ENCODE data around the gene RHAG. TPM values are rescaled to one million over a fixed set of nuclear protein-coding genes. Genes with fewer than 3 reads are reported as not detected.

RHAG gene
- total RNA-seq, 1 experiment from 2014 or later, result not detected

GRCh38 chr6:49570474-49571079 is 66.1 kb downstream of the RHAG start:
- DNase-seq, result peak; percentile 66
- no TSS peak for BruUV-seq (replicated peaks)
- H3F3A ChIP-seq (ENCODE audit: low read length, unreplicated experiment), result no peaks in the 10 kb centered on the region
- H2AFZ ChIP-seq (ENCODE audit: low read length), result peak overlapping the region; percentile 72
- H3K36me3 ChIP-seq (ENCODE audit: low read depth, low read length), result no peaks in the 10 kb centered on the region
- ATAC-seq, result peak; percentile 51
- no peaks in the 10 kb centered on the region for H3K9me3 ChIP-seq (ENCODE audit: low read length)
- no peaks in the 10 kb centered on the region for H3K9me2 ChIP-seq (replicated peaks; ENCODE audit: low read length)
- ChIA-PET POLR2A (ENCODE audit: unreplicated experiment) (no interaction called here), CTCF (interaction anchor here (2.1 kb wide), 1 partner anchor 38 kb away, joined by 11 read pairs; no protein-coding TSS in a partner anchor)
- H3K4me1 ChIP-seq (ENCODE audit: insufficient read depth, low read length), result peaks cover 17% of the 10 kb centered on the region
- H3K4me2 ChIP-seq (ENCODE audit: low read length), result peak overlapping the region; percentile 32
- TF ChIP-seq EZH2phosphoT487 (IDR thresholded peaks at IDR 0.05; ENCODE audit: borderline replicate concordance, low read length), result no peak
- TF ChIP-seq EZH2 (IDR thresholded peaks at IDR 0.05; ENCODE audit: low read length, unreplicated experiment), result no peak
- TF ChIP-seq CTCF (conservative IDR thresholded peaks at IDR 0.05; ENCODE audit: low read depth, low read length), result peak; percentile 69
- H3K79me2 ChIP-seq (ENCODE audit: low read length), result no peaks in the 10 kb centered on the region
- intact Hi-C loops (cut with micrococcal nuclease), result loop anchor here (1.0 to 2.0 kb wide), 2 partner anchors 36 to 38 kb away; no protein-coding TSS in a partner anchor
- H3K27me3 ChIP-seq (ENCODE audit: low read length), result no peaks in the 10 kb centered on the region
- H3K9ac ChIP-seq (ENCODE audit: low read length), result no peak overlapping the region
- H3K4me3 ChIP-seq (ENCODE audit: low read length), result no peak overlapping the region
- no peaks in the 10 kb centered on the region for H4K20me1 ChIP-seq (ENCODE audit: low read length)
- H3K27ac ChIP-seq (ENCODE audit: low read length), result no peak overlapping the region

- CTCF ChIA-PET, result interaction anchor here (1.4 to 1.7 kb wide), 2 partner anchors 12 to 34 kb away, joined by 4 to 6 read pairs; no protein-coding TSS in a partner anchor
- Histone ChIP-seq H3K4me2 (ENCODE audit: low read length) (peak overlapping the region; percentile 68), H3K4me1 (ENCODE audit: insufficient read depth, low read length) (peaks cover 22% of the 10 kb centered on the region), H3K27ac (ENCODE audit: low read length) (peak overlapping the region; percentile 82), H2AFZ (ENCODE audit: low read length) (peak overlapping the region; percentile 53), H3K36me3 (ENCODE audit: low read depth, low read length) (no peaks in the 10 kb centered on the region), H3K9me2 (replicated peaks; ENCODE audit: low read length) (no peaks in the 10 kb centered on the region), H3K79me2 (ENCODE audit: low read length) (no peaks in the 10 kb centered on the region), H3K27me3 (ENCODE audit: low read length) (no peaks in the 10 kb centered on the region), H3F3A (ENCODE audit: low read length, unreplicated experiment) (no peaks in the 10 kb centered on the region), H3K4me3 (ENCODE audit: low read length) (peak overlapping the region; percentile 21; the same call in 1 of the 2 replicates), H3K9me3 (ENCODE audit: low read length) (no peaks in the 10 kb centered on the region), H4K20me1 (ENCODE audit: low read length) (no peaks in the 10 kb centered on the region), H3K9ac (ENCODE audit: low read length) (peak overlapping the region; percentile 49)
- BruUV-seq (replicated peaks), result no TSS peak
- ATAC-seq, result peak; percentile 81
- POLR2A ChIA-PET (ENCODE audit: unreplicated experiment), result no interaction called here
- DNase-seq, result peak; percentile 65
- TF ChIP-seq EZH2phosphoT487 (IDR thresholded peaks at IDR 0.05; ENCODE audit: borderline replicate concordance, low read length) (no peak), CTCF (conservative IDR thresholded peaks at IDR 0.05; ENCODE audit: low read depth, low read length) (no peak), EZH2 (IDR thresholded peaks at IDR 0.05; ENCODE audit: low read length, unreplicated experiment) (no peak)
- intact Hi-C loops (cut with micrococcal nuclease), result loop anchor here (2.0 kb wide), 1 partner anchor 15 kb away; the partner anchor contains the start of gene C6orf141
These were observed 70.8 kb downstream of the RHAG start for GRCh38 chr6:49565855-49566254.

- no peaks in the 10 kb centered on the region for H3K79me2 ChIP-seq (ENCODE audit: low read length)
- DNase-seq (no peak), ATAC-seq (no peak)
- ChIA-PET CTCF (interaction anchor here (1.4 kb wide), 1 partner anchor 12 kb away, joined by 4 read pairs; no protein-coding TSS in a partner anchor), POLR2A (ENCODE audit: unreplicated experiment) (no interaction called here)
- H3K27ac ChIP-seq (ENCODE audit: low read length), result peak overlapping the region; percentile 82
- intact Hi-C loops (cut with micrococcal nuclease), result no loop called here
- no peaks in the 10 kb centered on the region for H3K27me3 ChIP-seq (ENCODE audit: low read length)
- H3K4me1 ChIP-seq (ENCODE audit: insufficient read depth, low read length), result peaks cover 18% of the 10 kb centered on the region
- H3K4me2 ChIP-seq (ENCODE audit: low read length), result peak overlapping the region; percentile 68; the same call in 1 of the 2 replicates
- H3K36me3 ChIP-seq (ENCODE audit: low read depth, low read length), result no peaks in the 10 kb centered on the region
- H4K20me1 ChIP-seq (ENCODE audit: low read length), result no peaks in the 10 kb centered on the region
- no peak overlapping the region for H2AFZ ChIP-seq (ENCODE audit: low read length)
- H3F3A ChIP-seq (ENCODE audit: low read length, unreplicated experiment), result no peaks in the 10 kb centered on the region
- H3K9me3 ChIP-seq (ENCODE audit: low read length), result no peaks in the 10 kb centered on the region
- no peak overlapping the region for H3K4me3 ChIP-seq (ENCODE audit: low read length)
- no peaks in the 10 kb centered on the region for H3K9me2 ChIP-seq (replicated peaks; ENCODE audit: low read length)
- BruUV-seq (replicated peaks), result no TSS peak
- TF ChIP-seq CTCF (conservative IDR thresholded peaks at IDR 0.05; ENCODE audit: low read depth, low read length) (no peak), EZH2phosphoT487 (IDR thresholded peaks at IDR 0.05; ENCODE audit: borderline replicate concordance, low read length) (no peak), EZH2 (IDR thresholded peaks at IDR 0.05; ENCODE audit: low read length, unreplicated experiment) (no peak)
- H3K9ac ChIP-seq (ENCODE audit: low read length), result peak overlapping the region; percentile 30; the same call in 1 of the 2 replicates
These were observed 71.4 kb downstream of the RHAG start for GRCh38 chr6:49565261-49565660.

All from PC-3 (cell line).